ENCODE data around the gene POLR2L. TPM values are rescaled to one million over a fixed set of nuclear protein-coding genes. Genes with fewer than 3 reads are reported as not detected.

POLR2L gene
- total RNA-seq, 3 donors from 2014 or later (not counting 1 experiment from before 2014, with no cell fraction given), result 48.2 to 63.8 (median 61.2) TPM

GRCh38 chr11:865462-866430 is 23.4 kb upstream of the POLR2L start:
- no peaks in the 10 kb centered on the region for H3K4me1 Mint-ChIP-seq
- Histone ChIP-seq H3K4me1 (ENCODE audit: control insufficient read depth, insufficient read depth, low read length) (no peaks in the 10 kb centered on the region), H3K9me3 (ENCODE audit: control insufficient read depth, insufficient read depth, low read length) (no peaks in the 10 kb centered on the region), H3K27ac (ENCODE audit: low read length) (no peak overlapping the region), H3K27me3 (ENCODE audit: control insufficient read depth, insufficient read depth, low read length) (no peaks in the 10 kb centered on the region), H3K36me3 (ENCODE audit: control insufficient read depth, insufficient read depth, low read length) (no peaks in the 10 kb centered on the region), H3K4me3 (ENCODE audit: low read length) (no peak overlapping the region)
- no peak for TF ChIP-seq CTCF (IDR thresholded peaks at IDR 0.05)
- DNase-seq (no peak), ATAC-seq (no peak)
- intact Hi-C loops (cut with micrococcal nuclease), result no loop called here
- 82% methylated on average over 41 of the region's 41 CpGs for WGBS (ENCODE audit: insufficient coverage)
- no peak overlapping the region for H3K27ac Mint-ChIP-seq
- no peaks in the 10 kb centered on the region for H3K36me3 Mint-ChIP-seq
- no peaks in the 10 kb centered on the region for H3K27me3 Mint-ChIP-seq (ENCODE audit: low read depth in 2 of 2)
- no peaks in the 10 kb centered on the region for H3K9me3 Mint-ChIP-seq
- H3K4me3 Mint-ChIP-seq, result no peak overlapping the region

- no peak overlapping the region for H3K27ac Mint-ChIP-seq
- H3K27ac ChIP-seq (ENCODE audit: low read length), result no peak overlapping the region
- no peaks in the 10 kb centered on the region for H3K27me3 Mint-ChIP-seq (ENCODE audit: low read depth in 2 of 2)
- H3K36me3 Mint-ChIP-seq, result no peaks in the 10 kb centered on the region
- H3K27me3 ChIP-seq (ENCODE audit: control insufficient read depth, insufficient read depth, low read length), result no peaks in the 10 kb centered on the region
- 88% methylated on average over 10 of the region's 11 CpGs for WGBS (ENCODE audit: insufficient coverage)
- H3K4me3 ChIP-seq (ENCODE audit: low read length), result no peak overlapping the region
- TF ChIP-seq CTCF (IDR thresholded peaks at IDR 0.05), result no peak
- intact Hi-C loops (cut with micrococcal nuclease), result no loop called here
- H3K9me3 ChIP-seq (ENCODE audit: control insufficient read depth, insufficient read depth, low read length), result no peaks in the 10 kb centered on the region
- H3K36me3 ChIP-seq (ENCODE audit: control insufficient read depth, insufficient read depth, low read length), result no peaks in the 10 kb centered on the region
- H3K4me3 Mint-ChIP-seq, result no peak overlapping the region
- no peaks in the 10 kb centered on the region for H3K4me1 Mint-ChIP-seq
- DNase-seq (no peak), ATAC-seq (no peak)
- H3K4me1 ChIP-seq (ENCODE audit: control insufficient read depth, insufficient read depth, low read length), result no peaks in the 10 kb centered on the region
- H3K9me3 Mint-ChIP-seq, result no peaks in the 10 kb centered on the region
These were observed 22.6 kb upstream of the POLR2L start for GRCh38 chr11:864898-865297.

GRCh38 chr11:863910-864827 is 21.8 kb upstream of the POLR2L start:
- TF ChIP-seq CTCF (IDR thresholded peaks at IDR 0.05), result no peak
- Mint-ChIP-seq H3K4me3 (no peak overlapping the region), H3K27ac (no peak overlapping the region), H3K9me3 (no peaks in the 10 kb centered on the region), H3K27me3 (ENCODE audit: low read depth in 2 of 2) (no peaks in the 10 kb centered on the region), H3K36me3 (no peaks in the 10 kb centered on the region), H3K4me1 (peaks cover 0 to 4% of the 10 kb centered on the region in 2 donors)
- H3K27ac ChIP-seq (ENCODE audit: low read length), result no peak overlapping the region
- DNase-seq, result no peak
- no peaks in the 10 kb centered on the region for H3K9me3 ChIP-seq (ENCODE audit: control insufficient read depth, insufficient read depth, low read length)
- no peaks in the 10 kb centered on the region for H3K27me3 ChIP-seq (ENCODE audit: control insufficient read depth, insufficient read depth, low read length)
- no peak for ATAC-seq
- no peaks in the 10 kb centered on the region for H3K36me3 ChIP-seq (ENCODE audit: control insufficient read depth, insufficient read depth, low read length)
- 95% methylated on average over 31 of the region's 31 CpGs for WGBS (ENCODE audit: insufficient coverage)
- no peaks in the 10 kb centered on the region for H3K4me1 ChIP-seq (ENCODE audit: control insufficient read depth, insufficient read depth, low read length)
- intact Hi-C loops (cut with micrococcal nuclease), result no loop called here
- no peak overlapping the region for H3K4me3 ChIP-seq (ENCODE audit: low read length)

Measured in natural killer cell (primary cell).